ENCODE results near the gene ASRGL1.
A peak's percentile ranks its signal among the peaks of the same experiment; 100 is the strongest.

The ASRGL1 gene

DNA sequence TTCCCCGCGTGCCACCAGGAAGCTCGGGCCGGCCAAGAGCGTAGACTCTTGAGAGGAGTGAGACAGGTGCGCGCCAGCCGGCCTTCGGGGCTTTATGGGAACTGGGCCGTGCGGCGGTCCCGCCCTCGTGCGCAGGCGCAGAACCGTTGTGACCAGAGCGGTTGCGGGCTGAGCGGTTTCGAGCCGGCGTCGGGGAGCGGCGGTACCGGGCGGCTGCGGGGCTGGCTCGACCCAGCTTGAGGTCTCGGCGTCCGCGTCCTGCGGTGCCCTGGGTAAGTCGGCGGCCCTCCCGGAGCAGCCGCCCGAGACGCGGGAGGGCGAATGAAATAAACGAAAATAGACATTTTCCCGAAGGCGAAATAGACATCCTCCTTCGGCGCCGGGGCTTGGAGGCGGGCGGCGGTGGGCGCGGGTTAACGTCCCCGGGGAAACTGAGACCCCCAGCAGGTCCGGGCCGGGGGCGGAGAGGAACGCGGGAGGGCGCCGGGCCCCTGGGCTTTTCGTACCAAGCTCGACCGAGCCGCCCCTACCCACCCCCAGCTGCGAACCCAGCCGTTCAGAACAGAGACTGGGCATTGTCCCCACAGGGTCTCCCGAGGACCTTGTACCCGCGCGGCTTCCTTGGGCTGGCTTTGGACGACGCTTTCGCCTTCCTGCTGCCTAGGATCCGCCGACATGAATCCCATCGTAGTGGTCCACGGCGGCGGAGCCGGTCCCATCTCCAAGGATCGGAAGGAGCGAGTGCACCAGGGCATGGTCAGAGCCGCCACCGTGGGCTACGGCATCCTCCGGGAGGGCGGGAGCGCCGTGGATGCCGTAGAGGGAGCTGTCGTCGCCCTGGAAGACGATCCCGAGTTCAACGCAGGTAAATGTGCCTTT, at the start of gene ASRGL1:
Gene ASRGL1, plus strand, starts transcription at position 146 of the 879 bp plus-strand sequence. Its CDS starts 530 bp downstream, at position 676.
- Histone ChIP-seq H3K4me1 (ENCODE audit: low read length) (no peaks in the 10 kb centered on the region), H3K4me3 (ENCODE audit: low read length) (peak within 1 kb of the TSS; percentile 93), H3K9ac (ENCODE audit: low read length) (peak within 1 kb of the TSS; percentile 62), H3K27ac (ENCODE audit: low read length) (no peak within 1 kb of the TSS), H2AFZ (ENCODE audit: low read length) (peak within 1 kb of the TSS; percentile 93), H3K9me3 (replicated peaks; ENCODE audit: insufficient read depth, low read length) (no peaks in the 10 kb centered on the region), H3K79me2 (ENCODE audit: low read length) (no peaks in the 10 kb centered on the region), H3K36me3 (replicated peaks; ENCODE audit: insufficient read depth, low read length) (no peaks in the 10 kb centered on the region), H4K20me1 (ENCODE audit: insufficient read depth, low read length) (no peaks in the 10 kb centered on the region), H3K4me2 (ENCODE audit: low read depth, low read length) (peak within 1 kb of the TSS; percentile 95), H3K9me2 (replicated peaks; ENCODE audit: insufficient read depth, low read length) (no peaks in the 10 kb centered on the region), H3K27me3 (replicated peaks; ENCODE audit: insufficient read depth, low read length) (peaks cover 14% of the 10 kb centered on the region; the same call in 1 of the 2 replicates), H3F3A (ENCODE audit: insufficient read depth, low read length) (no peaks in the 10 kb centered on the region)
- TF ChIP-seq, protein P1, sequence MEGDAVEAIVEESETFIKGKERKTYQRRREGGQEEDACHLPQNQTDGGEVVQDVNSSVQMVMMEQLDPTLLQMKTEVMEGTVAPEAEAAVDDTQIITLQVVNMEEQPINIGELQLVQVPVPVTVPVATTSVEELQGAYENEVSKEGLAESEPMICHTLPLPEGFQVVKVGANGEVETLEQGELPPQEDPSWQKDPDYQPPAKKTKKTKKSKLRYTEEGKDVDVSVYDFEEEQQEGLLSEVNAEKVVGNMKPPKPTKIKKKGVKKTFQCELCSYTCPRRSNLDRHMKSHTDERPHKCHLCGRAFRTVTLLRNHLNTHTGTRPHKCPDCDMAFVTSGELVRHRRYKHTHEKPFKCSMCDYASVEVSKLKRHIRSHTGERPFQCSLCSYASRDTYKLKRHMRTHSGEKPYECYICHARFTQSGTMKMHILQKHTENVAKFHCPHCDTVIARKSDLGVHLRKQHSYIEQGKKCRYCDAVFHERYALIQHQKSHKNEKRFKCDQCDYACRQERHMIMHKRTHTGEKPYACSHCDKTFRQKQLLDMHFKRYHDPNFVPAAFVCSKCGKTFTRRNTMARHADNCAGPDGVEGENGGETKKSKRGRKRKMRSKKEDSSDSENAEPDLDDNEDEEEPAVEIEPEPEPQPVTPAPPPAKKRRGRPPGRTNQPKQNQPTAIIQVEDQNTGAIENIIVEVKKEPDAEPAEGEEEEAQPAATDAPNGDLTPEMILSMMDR (IDR thresholded peaks at IDR 0.05; ENCODE audit: low read length) = no peak
- TF ChIP-seq EZH2phosphoT487 (IDR thresholded peaks at IDR 0.05; ENCODE audit: low read length) = no peak
- no peak for TF ChIP-seq EZH2 (optimal IDR thresholded peaks at IDR 0.05; ENCODE audit: low read depth, low read length)
- DNase-seq = peak; percentile 92

DNA sequence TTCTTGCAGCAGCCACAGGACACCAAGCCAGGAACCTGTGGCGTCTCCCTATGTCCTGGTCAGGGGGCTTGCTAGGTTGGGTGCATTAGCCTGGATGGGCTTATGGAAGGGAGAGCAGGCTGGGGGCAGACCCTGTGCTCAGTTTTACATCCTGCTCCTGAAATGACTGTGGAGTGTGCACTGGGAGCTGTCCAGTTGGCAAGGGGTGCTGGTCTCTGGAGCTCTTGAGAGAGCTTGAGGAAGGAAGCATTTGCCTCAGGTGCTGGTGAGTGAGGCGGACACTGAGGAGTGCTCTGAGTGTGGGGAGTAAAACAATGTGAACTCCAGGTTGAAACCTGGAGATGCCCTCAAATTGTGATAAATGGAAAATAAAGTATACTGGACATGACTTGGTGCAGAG, 41.7 kb upstream of the ASRGL1 start:
- H2AFZ ChIP-seq (ENCODE audit: low read length) = no peak overlapping the region
- H3K4me2 ChIP-seq (ENCODE audit: low read depth, low read length) = no peak overlapping the region
- H3K27me3 ChIP-seq (replicated peaks; ENCODE audit: insufficient read depth, low read length) = peaks cover 15% of the 10 kb centered on the region; the same call in 1 of the 2 replicates
- DNase-seq = no peak
- TF ChIP-seq, protein P1 (IDR thresholded peaks at IDR 0.05; ENCODE audit: low read length) = no peak
- TF ChIP-seq EZH2 (optimal IDR thresholded peaks at IDR 0.05; ENCODE audit: low read depth, low read length) = no peak
- no peak for TF ChIP-seq EZH2phosphoT487 (IDR thresholded peaks at IDR 0.05; ENCODE audit: low read length)
- H3K36me3 ChIP-seq (replicated peaks; ENCODE audit: insufficient read depth, low read length) = no peaks in the 10 kb centered on the region
- no peaks in the 10 kb centered on the region for H3K9me2 ChIP-seq (replicated peaks; ENCODE audit: insufficient read depth, low read length)
- H3K9me3 ChIP-seq (replicated peaks; ENCODE audit: insufficient read depth, low read length) = no peaks in the 10 kb centered on the region
- no peak overlapping the region for H3K27ac ChIP-seq (ENCODE audit: low read length)
- no peaks in the 10 kb centered on the region for H4K20me1 ChIP-seq (ENCODE audit: insufficient read depth, low read length)
- no peaks in the 10 kb centered on the region for H3K79me2 ChIP-seq (ENCODE audit: low read length)
- H3K9ac ChIP-seq (ENCODE audit: low read length) = no peak overlapping the region
- no peaks in the 10 kb centered on the region for H3K4me1 ChIP-seq (ENCODE audit: low read length)
- no peak overlapping the region for H3K4me3 ChIP-seq (ENCODE audit: low read length)
- no peaks in the 10 kb centered on the region for H3F3A ChIP-seq (ENCODE audit: insufficient read depth, low read length)

DNA sequence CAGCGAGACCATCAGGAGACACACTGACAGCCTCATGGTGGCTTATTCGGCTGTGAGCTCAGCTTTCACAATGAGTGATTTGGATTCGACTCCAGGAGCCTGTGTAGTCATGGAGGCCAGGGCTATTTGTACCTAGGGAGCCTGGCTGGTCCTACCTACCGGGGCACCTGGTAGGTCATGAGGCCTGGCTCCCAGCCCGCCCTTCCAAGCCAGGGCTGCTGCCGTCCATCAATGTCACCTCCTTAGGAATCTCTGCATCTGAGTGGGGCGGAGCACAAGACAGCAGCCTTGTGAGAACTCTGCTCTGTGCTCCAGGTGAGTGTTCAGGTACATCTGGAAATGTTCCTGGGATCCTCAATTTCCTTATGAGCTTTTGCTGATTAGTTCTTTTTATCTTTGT, 38.3 kb upstream of the ASRGL1 start, which contains the start of gene SCGB1D4:
Gene SCGB1D4, minus strand, starts transcription at position 101 of the 400 bp plus-strand sequence. Its CDS starts 65 bp downstream, at position 36.
- Histone ChIP-seq H3K4me2 (ENCODE audit: low read depth, low read length) (no peak within 1 kb of the TSS), H3K9me3 (replicated peaks; ENCODE audit: insufficient read depth, low read length) (no peaks in the 10 kb centered on the region), H3K27ac (ENCODE audit: low read length) (no peak within 1 kb of the TSS), H3K36me3 (replicated peaks; ENCODE audit: insufficient read depth, low read length) (no peaks in the 10 kb centered on the region), H3K79me2 (ENCODE audit: low read length) (no peaks in the 10 kb centered on the region), H3K4me1 (ENCODE audit: low read length) (no peaks in the 10 kb centered on the region), H3K9ac (ENCODE audit: low read length) (no peak within 1 kb of the TSS), H3F3A (ENCODE audit: insufficient read depth, low read length) (no peaks in the 10 kb centered on the region), H3K9me2 (replicated peaks; ENCODE audit: insufficient read depth, low read length) (no peaks in the 10 kb centered on the region), H3K4me3 (ENCODE audit: low read length) (no peak within 1 kb of the TSS), H4K20me1 (ENCODE audit: insufficient read depth, low read length) (no peaks in the 10 kb centered on the region), H3K27me3 (replicated peaks; ENCODE audit: insufficient read depth, low read length) (peaks cover 16% of the 10 kb centered on the region; the same call in 1 of the 2 replicates), H2AFZ (ENCODE audit: low read length) (no peak within 1 kb of the TSS)
- no peak for DNase-seq
- TF ChIP-seq EZH2 (optimal IDR thresholded peaks at IDR 0.05; ENCODE audit: low read depth, low read length) = no peak
- TF ChIP-seq EZH2phosphoT487 (IDR thresholded peaks at IDR 0.05; ENCODE audit: low read length) = no peak
- TF ChIP-seq, protein P1 (IDR thresholded peaks at IDR 0.05; ENCODE audit: low read length) = no peak

Measured in MM.1S (cell line).